Measurements from ENCODE around the gene ADAMTS1. TPM values are rescaled to one million over a fixed set of nuclear protein-coding genes. Genes with fewer than 3 reads are reported as not detected.

ADAMTS1 gene
- total and polyA plus RNA-seq, 8 donors: 4.4 to 32.1 (median 13.6) TPM

DNA sequence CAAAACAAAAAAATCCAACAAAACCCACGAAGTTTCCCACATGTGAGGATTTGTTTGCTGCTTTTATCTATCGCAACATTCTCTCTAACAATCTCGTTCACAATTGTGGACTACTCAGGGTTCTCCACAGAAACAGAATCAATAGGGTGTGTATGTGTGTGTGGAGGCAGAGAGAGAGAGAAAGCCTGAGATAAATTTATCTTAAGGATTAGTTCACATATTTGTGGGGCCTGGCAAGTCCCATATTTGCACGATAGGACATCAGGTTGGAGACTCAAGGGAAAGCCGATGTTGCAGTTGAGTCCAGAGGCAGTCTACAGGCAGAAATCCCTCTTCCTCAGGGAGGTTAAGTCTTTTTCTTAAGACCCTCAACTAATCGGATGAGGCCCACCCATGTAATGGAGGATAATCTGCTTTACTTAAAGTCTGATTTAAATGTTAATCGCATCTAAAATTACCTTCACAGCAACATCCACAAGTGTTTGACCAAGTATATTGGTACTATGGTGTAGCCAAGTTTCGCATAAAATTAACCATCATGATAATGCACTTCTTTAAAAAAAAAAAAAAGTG lies 31.7 kb downstream of the ADAMTS1 start:
- ATAC-seq (no peak), FAIRE-seq (no peak), DNase-seq (no peak)
- intact Hi-C loops (cut with DNase I): no loop called here
- Histone ChIP-seq H3K27me3 (no peaks in the 10 kb centered on the region), H3K27ac (no peak overlapping the region), H3K9me3 (no peaks in the 10 kb centered on the region), H3K4me3 (no peak overlapping the region), H3K4me1 (no peaks in the 10 kb centered on the region), H3K36me3 (no peaks in the 10 kb centered on the region)
- TF ChIP-seq, protein P1, sequence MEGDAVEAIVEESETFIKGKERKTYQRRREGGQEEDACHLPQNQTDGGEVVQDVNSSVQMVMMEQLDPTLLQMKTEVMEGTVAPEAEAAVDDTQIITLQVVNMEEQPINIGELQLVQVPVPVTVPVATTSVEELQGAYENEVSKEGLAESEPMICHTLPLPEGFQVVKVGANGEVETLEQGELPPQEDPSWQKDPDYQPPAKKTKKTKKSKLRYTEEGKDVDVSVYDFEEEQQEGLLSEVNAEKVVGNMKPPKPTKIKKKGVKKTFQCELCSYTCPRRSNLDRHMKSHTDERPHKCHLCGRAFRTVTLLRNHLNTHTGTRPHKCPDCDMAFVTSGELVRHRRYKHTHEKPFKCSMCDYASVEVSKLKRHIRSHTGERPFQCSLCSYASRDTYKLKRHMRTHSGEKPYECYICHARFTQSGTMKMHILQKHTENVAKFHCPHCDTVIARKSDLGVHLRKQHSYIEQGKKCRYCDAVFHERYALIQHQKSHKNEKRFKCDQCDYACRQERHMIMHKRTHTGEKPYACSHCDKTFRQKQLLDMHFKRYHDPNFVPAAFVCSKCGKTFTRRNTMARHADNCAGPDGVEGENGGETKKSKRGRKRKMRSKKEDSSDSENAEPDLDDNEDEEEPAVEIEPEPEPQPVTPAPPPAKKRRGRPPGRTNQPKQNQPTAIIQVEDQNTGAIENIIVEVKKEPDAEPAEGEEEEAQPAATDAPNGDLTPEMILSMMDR (IDR thresholded peaks at IDR 0.05): no peak
- 54 to 68% methylated on average over 8 of the region's 8 CpGs for WGBS, 2 donors

DNA sequence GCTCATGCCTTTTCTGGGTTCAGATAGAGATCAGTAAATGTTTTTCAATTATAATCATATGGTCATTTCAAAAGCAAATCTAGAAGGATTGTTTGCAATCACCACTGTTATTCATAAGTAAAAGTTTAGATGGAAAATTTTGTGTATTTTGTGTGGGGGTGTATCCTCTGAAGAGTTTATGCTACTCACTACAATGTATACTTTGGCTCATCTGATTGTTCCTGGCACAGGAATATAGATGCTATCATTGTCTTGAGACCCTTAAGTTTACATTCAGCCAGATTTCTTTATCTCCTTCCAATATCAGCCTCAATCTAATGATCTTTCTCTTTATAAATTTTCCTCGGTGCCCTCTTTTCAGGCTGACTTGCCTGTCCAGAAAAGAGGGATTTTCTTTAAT lies 33.0 kb downstream of the ADAMTS1 start:
- Histone ChIP-seq H3K36me3 (no peaks in the 10 kb centered on the region), H3K27me3 (no peaks in the 10 kb centered on the region), H3K9me3 (no peaks in the 10 kb centered on the region), H3K4me3 (no peak overlapping the region), H3K27ac (no peak overlapping the region), H3K4me1 (no peaks in the 10 kb centered on the region)
- TF ChIP-seq, protein P1 (IDR thresholded peaks at IDR 0.05): no peak
- WGBS, 2 donors: 74 to 77% methylated on average over 1 of the region's 1 CpG
- DNase-seq: no peak
- no peak for ATAC-seq
- intact Hi-C loops (cut with DNase I): no loop called here
- FAIRE-seq: no peak

DNA sequence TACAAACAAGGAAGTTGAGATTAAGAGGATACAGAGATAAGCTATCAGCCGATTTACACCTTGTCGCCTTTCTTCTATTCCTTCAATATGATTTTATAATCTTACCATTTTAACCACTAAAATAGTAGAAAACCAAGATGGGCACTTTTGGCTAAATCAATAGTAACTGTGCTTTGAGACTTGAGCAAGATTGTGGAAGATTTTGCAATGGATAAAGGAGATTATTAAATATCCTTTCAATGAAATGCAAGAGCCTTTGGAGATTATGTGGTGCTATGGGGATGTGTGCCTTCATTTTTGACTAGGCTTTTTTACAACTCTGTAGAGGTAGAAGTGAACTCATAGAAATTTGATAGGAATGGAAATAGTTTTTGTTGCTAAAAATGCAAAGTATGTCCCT lies 33.7 kb downstream of the ADAMTS1 start:
- intact Hi-C loops (cut with DNase I): no loop called here
- Histone ChIP-seq H3K36me3 (no peaks in the 10 kb centered on the region), H3K4me3 (no peak overlapping the region), H3K27me3 (no peaks in the 10 kb centered on the region), H3K27ac (no peak overlapping the region), H3K9me3 (no peaks in the 10 kb centered on the region), H3K4me1 (no peaks in the 10 kb centered on the region)
- no peak for ATAC-seq
- DNase-seq: no peak
- no peak for FAIRE-seq
- TF ChIP-seq, protein P1 (IDR thresholded peaks at IDR 0.05): no peak
- 38 to 51% methylated on average over 2 of the region's 2 CpGs for WGBS, 2 donors

DNA sequence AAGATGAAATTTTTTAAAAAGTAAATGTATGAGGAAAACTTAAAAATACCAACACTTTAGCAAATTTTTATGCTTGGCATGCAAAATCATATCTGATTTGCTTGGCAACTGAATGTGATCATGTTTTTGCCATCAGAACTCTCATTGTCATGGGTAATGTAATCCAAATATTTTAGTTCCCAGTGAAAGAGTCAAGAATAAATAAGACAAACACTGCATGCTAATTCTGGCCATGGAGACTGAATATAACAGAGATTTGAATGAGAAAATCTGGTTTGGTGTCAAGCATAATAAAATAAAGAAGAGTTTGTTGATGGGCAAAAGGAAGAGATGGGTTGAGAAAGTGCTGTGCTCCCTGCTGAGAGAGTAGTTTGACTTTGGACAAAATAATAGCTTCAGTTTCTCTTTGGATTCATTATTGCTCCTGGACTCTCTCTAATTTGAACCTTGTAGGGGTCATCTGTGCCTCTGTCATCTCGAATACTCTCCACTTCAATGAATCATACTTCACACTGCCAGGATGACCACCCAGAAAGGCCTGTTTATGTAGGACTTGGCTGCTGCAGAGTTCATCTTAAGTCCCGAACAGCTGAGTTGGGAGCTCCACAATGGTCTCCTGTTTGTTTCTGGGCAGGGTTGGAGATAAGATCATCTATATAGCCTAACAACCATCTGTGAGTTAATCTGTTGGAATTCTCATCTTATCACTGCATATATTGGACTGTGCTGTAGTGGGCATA lies 34.4 kb downstream of the ADAMTS1 start:
- H3K4me1 ChIP-seq: no peaks in the 10 kb centered on the region
- intact Hi-C loops (cut with DNase I): no loop called here
- no peak for FAIRE-seq
- 68 to 75% methylated on average over 2 of the region's 2 CpGs for WGBS, 2 donors
- no peak overlapping the region for H3K27ac ChIP-seq
- no peaks in the 10 kb centered on the region for H3K27me3 ChIP-seq
- no peak for DNase-seq
- no peaks in the 10 kb centered on the region for H3K36me3 ChIP-seq
- ATAC-seq: no peak
- H3K4me3 ChIP-seq: no peak overlapping the region
- TF ChIP-seq, protein P1 (IDR thresholded peaks at IDR 0.05): no peak
- H3K9me3 ChIP-seq: no peaks in the 10 kb centered on the region

DNA sequence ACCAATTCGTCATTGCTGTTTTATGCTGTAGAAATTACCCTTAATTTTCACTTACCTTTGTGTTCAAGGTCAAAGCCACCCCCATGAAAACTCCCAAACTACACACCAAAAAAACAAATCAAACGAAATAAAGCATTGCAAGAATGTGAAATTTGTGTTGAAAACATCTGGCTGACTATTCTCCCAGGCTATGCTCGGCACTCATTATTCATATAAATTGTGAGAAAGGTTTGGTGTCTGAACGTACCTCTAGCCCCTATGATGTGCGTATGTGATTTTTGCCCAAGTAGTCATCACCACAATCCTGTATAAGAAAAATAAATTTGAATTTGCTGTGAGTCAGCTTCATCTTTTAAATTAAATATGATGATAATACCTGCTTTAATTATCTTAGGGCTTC lies 34.9 kb downstream of the ADAMTS1 start:
- FAIRE-seq (no peak), ATAC-seq (no peak), DNase-seq (no peak)
- H3K27ac ChIP-seq: no peak overlapping the region
- intact Hi-C loops (cut with DNase I): no loop called here
- TF ChIP-seq, protein P1 (IDR thresholded peaks at IDR 0.05): no peak
- no peak overlapping the region for H3K4me3 ChIP-seq
- 71 to 77% methylated on average over 5 of the region's 5 CpGs for WGBS, 2 donors
- H3K4me1 ChIP-seq: no peaks in the 10 kb centered on the region
- no peaks in the 10 kb centered on the region for H3K9me3 ChIP-seq
- no peaks in the 10 kb centered on the region for H3K27me3 ChIP-seq
- no peaks in the 10 kb centered on the region for H3K36me3 ChIP-seq
